Posterior vena cava (tissue), 2 donors: ENCODE results near the gene SREBF2. TPM values are rescaled to one million over a fixed set of nuclear protein-coding genes. Genes with fewer than 3 reads are reported as not detected.

Experiments
- DNase-seq: peaks from one replicate; pipeline ENCODE4 v3.0.0-alpha.2; 2020; ENCODE audit warnings: low spot score
- intact Hi-C, 2 donors: fragments of 100-400 bp; cut with DNase I; formaldehyde crosslinking; loops; one replicate each; pipeline versions ENCODE4 v1.14.1 to v1.14.2; 2022 to 2023
- total RNA-seq, 2 donors: library from RNA; stranded (reverse); fragmentation: NEBNext Ultra II Directional; extraction: Animal tissue kit (Norgen Biotek cat#: 25700); gene quantifications; one replicate each; pipeline ENCODE4 v1.2.1, GENCODE V29; 2021
- donor health status: DM: yes; HTN: yes; CAD: no.
- donor health status: DM: yes; HTN: yes; CAD: no.

SREBF2 gene
- total RNA-seq, 2 donors from 2014 or later, result 48.3 to 52.0 TPM

GRCh38 chr22:41914611-41915034 lies 81.7 kb downstream of the SREBF2 start:
- intact Hi-C loops, result loop anchor here in 1 of 2 donors (1.0 kb wide), 1 partner anchor 23 kb away; no protein-coding TSS in a partner anchor
- DNase-seq, result no peak

DNA sequence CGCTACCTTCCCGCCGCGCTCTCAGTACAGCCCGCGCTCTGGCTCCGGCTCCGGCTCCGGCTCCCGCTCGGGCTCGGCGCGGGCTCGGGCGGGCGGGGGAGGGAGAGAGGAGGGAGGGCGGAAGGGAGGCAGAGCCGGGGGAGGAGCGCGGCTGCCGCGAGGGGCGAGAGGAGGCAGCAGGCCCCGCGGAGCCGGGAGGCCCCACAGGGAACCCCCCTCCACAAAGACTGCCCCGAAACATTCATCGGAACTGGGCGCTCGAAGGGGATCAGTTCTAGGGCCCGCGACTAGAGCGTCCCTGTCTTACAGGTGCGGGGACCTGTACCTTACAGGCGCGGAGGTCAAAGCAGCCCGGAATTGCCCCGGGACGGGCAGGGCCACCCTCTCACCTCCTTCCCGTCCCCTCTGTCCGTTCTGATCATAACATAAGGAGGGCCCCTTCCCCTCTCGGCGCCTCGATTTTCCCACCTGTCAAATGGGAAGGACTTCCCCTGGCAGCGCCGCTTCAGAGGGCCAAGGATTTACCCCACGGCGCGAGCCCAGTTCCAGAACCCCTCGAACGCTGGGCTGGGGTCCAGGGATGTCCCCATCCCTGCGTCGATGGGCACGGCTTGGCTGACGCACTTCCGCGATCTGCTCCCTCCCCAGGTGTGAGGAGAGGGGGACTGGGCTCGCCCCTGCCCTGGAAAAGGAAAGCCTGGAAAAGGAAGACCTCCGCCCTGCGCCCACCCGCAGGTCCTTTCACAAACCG lies 82.3 kb downstream of the SREBF2 start, which contains the start of gene SHISA8:
SHISA8 (minus strand) TSS at position 40 of the 751 bp plus-strand sequence. CDS start 407 bp downstream, outside the sequence.
- DNase-seq, result no peak
- intact Hi-C loops, result loop anchor here in 1 of 2 donors (1.0 kb wide), 1 partner anchor 24 kb away; no protein-coding TSS in a partner anchor

GRCh38 chr22:41915786-41916493 lies 83.0 kb downstream of the SREBF2 start:
- intact Hi-C loops, result loop anchor here in 1 of 2 donors (1.0 kb wide), 1 partner anchor 25 kb away; no protein-coding TSS in a partner anchor
- no peak for DNase-seq

DNA sequence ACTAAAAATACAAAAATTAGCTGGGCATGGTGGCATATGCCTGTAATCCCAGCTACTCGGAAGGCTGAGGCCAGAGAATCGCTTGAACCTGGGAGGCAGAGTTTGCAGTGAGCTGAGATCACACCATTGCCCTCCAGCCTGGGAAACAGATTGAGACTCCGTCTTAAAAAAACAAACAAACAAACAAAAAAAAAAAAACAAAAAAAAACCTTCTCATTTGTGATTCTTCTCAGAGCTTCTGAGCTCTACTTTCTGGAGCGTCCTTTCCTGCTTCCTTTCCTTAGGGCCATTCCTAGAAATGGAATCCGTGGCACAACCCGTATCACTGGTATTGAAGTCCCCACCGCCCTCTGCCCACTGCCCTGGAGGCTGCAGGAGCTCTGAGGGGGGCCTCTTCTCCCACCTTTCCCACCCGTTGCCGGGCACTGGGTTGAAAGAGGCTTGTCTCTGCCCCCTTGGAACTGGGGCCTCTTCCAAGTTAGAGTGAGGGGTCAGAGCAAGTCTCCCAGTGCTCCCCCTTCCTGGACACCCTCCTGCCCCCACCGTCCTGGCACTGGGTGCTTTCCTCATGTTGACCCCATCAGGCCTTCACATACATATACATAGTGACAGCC lies 83.9 kb downstream of the SREBF2 start:
- intact Hi-C loops, result no loop called here
- no peak for DNase-seq

DNA sequence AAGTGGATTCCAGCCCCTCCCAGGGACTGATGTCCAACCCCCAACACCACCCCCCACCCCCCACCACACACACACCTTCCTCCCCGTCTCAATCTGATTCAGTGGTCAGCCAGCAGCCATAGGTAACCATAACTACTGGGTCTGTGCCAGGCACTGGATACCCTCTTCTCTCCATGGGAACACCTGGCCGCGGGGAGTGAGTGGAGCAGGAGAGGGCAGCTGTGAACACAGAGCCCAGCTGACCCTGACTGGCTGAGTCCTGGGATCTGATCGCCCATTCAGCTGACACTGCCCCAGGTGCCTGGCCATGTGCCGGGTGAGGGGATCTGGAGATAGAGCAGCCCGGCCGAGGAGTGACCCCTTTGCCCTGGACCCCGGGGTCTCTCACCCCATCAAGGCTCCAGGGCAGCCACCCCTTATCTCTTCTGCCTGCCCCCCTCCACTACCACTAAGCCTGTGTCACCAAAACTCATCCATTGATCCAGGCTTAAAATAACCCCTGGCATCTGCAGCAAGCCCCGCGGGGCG lies 84.5 kb downstream of the SREBF2 start:
- no peak for DNase-seq
- intact Hi-C loops, result no loop called here

GRCh38 chr22:41917903-41918791 lies 85.2 kb downstream of the SREBF2 start:
- intact Hi-C loops, result no loop called here
- peak; percentile 89 for DNase-seq

DNA sequence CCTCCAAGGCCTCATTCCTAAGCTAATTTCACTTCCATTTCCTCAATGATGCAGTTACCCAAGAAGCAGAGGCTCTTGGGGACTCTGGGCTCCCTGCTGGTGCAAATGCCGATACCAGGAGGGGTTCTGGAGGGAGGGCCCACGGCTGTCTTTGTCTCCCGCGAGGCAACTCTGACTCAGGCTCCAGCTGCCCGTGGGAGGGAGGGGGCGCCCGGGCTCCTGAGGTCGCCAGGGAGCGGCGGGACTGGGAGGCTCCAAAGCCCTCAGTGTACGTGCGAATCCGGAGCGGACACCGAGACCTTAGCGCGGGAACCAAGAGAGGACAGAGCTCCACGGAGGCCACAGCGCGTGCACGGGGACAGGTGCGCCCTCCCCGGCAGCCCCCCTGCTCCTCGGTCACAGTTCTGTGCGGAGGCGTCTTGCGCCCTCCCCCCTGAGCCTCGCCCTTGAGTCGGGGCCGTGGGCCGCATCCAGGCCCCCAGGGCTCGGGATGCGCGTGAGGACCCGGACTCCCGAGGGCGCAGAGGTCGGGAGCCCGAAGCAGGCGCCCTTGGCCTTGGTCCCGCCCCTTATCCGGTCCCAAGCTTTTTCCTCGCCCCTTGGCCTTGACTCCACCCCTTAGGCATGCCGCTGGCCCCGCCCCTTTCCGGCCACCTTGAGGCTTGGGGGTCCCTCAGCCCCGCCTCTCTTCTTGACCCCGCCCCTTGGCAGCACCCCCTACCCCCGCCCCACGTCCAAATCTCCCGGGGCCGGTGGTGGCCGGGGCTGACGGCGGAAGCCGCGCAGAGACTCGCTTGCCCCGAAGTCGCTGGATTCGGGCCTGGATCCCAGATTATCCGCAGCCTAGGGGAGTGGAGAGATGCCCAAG lies 86.7 kb downstream of the SREBF2 start:
- intact Hi-C loops, result no loop called here
- DNase-seq, result no peak

DNA sequence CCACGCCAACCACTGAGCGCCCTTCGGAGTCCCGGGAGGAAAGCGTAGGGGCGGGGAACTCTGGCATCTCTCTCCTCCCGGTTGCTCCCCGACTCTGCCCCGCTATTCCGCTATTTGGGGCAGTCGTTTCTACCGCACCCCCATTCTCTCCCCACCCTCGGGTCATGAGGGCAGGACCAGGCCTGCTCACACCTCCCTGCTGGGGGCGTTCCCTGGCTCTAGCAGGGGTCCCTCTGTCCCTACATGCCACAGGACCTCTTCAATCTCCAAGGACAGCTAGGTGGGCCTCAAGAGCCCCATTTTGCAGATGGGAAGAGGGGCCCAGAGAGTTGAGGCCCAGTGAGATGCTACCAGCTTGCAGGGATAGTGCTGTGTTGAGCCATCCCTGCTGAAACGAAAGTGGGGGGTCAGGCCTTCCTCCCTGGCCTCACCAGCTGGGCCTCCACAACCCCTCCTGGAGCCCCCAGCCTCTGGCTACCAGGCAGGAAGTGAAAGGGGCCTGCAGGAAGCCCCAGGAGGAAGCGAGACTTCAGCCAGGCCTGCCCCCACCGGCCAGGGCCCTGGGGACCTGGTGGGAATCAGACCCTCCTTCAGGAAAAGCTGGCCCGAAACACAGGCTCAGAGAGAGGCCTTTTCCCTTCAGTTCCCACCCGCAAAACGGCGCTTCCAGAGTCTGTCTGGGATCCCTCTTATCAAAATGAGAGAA lies 87.5 kb downstream of the SREBF2 start:
- no peak for DNase-seq
- intact Hi-C loops, result no loop called here

- intact Hi-C loops, result no loop called here
These were observed 89.4 kb downstream of the SREBF2 start for GRCh38 chr22:41922328-41922727.

DNA sequence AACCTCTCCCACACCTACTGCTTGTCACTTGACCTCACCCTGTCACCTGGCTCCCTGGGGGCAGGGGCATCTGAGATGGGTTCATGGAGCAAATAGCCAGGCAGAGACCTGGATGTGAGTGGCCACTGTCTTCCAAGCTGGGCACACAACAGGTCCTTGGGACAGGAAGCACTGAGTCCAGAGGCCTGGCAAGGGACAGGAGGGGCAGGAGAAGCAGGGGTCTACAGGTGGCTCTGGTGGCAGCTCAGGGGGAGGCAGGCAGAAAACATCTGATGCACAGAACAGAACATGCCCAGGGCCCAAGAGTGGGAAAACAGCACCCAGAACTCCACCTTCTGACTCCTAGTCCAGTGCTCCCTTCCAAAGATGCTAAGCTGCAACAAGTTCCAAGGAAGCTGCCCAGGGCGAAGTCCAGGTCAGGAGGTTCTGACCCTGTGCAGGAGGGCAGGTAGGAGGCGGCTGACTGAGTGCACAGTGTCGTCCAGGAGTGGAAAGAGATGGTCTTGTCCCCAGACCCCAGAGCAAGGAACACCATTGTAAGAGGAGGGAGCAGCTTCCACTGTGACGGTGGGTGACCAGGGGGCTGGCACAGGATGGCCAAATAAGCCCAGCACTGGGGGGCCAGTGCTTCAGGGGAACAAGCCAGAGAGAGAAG lies 90.2 kb downstream of the SREBF2 start:
- intact Hi-C loops, result no loop called here
- DNase-seq, result no peak

More at GRCh38 chr22:41922328-41922727, 89.4 kb downstream of the SREBF2 start:
- no peak for DNase-seq

DNA sequence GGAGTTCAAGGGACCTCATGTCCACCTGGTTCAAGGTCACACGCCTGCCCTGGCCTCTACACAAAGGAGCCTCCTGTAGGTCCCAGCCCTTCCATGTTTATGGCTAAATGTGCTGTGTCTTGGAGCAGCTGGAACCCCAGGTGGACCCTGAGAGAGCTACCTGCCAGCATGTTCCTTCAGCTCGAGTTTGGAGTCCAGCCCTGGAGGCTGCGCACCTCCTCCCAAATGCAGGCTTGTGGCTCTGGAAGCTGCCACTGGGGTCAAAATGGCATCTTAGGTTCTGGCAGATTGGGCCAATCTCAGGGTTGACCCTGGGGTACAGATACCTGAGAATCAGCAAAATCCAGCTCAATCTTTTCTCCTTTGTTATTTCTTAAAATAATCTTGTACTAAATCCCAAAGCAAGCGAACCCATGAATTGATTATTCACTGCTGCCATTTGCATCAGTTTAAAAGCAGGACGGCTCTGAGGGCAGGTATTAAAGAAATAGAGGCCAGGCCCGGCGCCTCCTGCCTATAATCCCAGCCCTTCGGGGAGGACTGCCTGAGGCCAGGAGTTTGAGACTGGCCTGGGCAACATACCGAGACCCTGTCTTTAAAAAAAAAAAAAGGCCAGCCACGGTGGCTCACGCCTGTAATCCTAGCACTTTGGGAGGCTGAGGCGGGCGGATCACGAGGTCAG lies 90.8 kb downstream of the SREBF2 start:
- intact Hi-C loops, result no loop called here
- DNase-seq, result no peak

- intact Hi-C loops, result no loop called here
- no peak for DNase-seq
These were observed 93.0 kb downstream of the SREBF2 start for GRCh38 chr22:41925783-41926460.

DNA sequence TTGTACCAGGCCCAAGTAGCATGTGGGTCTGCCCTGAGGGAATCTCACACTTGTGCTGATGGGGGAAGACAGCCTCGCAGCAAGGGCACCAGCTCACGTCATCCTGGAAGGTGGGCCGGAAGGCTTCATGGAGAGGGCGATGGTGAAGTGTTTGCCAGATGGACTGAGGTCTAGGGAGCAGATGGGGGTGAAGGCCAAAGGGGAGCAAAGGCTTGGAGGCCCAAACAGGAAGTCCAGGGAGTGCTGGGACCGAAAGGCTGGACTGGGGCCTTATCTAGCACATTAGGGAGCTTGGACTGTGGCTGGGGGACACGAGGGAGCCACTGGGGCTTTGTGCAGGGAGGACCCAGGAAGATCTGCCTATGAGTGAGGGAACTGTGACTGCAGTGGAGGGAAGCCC lies 94.9 kb downstream of the SREBF2 start:
- intact Hi-C loops, result no loop called here
- no peak for DNase-seq

- intact Hi-C loops, result no loop called here
- no peak for DNase-seq
These were observed 95.9 kb downstream of the SREBF2 start for GRCh38 chr22:41928593-41929417.

- DNase-seq, result no peak
- intact Hi-C loops, result no loop called here
These were observed 96.5 kb downstream of the SREBF2 start for GRCh38 chr22:41929418-41929810.
